ENCODE measurements around the gene RPL11.
"Not testable (repeated sequence)": the region's sequence is repeated elsewhere in the genome, so short reads cannot be mapped to it uniquely, and the experiment has no call there.

DNA sequence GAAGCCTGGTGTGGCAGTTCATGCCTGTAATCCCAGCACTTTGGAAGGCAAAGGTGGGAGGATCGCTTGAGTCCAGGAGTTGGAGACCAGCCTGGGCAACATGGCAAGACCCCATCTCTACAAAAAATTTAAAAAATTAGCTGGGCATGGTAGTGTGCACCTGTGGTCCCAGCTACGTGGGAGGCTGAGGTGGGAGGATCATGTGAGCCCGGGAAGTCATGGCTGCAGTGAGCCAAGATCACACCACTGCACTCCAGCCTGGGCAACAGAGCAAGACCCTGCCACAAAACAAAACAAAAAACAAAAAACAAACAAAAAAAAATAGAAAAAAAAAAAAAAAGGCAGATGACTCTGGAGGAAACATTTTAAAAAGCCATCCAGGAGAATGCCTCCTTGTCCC is 3.9 kb upstream of the RPL11 start:
- not testable (repeated sequence) for TF ChIP-seq RAD21 (IDR thresholded peaks at IDR 0.05 in 1 of 2, conservative IDR thresholded peaks at IDR 0.05 in 1 of 2; ENCODE audit: low read depth in 2 of 2, low read length in 2 of 2); POLR2A (IDR thresholded peaks at IDR 0.05; ENCODE audit: control extremely low read depth in 1 of 2, low read depth in 2 of 2, low read length in 2 of 2); ZNF274 (IDR thresholded peaks at IDR 0.05; ENCODE audit: borderline replicate concordance, extremely low read depth, low read length); SUZ12 (IDR thresholded peaks at IDR 0.05; ENCODE audit: low read length); RNF2 (IDR thresholded peaks at IDR 0.05; ENCODE audit: borderline replicate concordance, low read depth, low read length, missing control alignments, poor library complexity, severe bottlenecking); NRF1 (IDR thresholded peaks at IDR 0.05; ENCODE audit: low read depth, low read length); CHD1 (IDR thresholded peaks at IDR 0.05; ENCODE audit: low read depth, low read length); TEAD4 (IDR thresholded peaks at IDR 0.05; ENCODE audit: low read depth, low read length); CHD2 (IDR thresholded peaks at IDR 0.05; ENCODE audit: low read length); EZH2 (IDR thresholded peaks at IDR 0.05; ENCODE audit: low read depth, low read length, severe bottlenecking); GABPA (IDR thresholded peaks at IDR 0.05; ENCODE audit: borderline replicate concordance, insufficient read depth, low read length)
- TF ChIP-seq, protein P1, sequence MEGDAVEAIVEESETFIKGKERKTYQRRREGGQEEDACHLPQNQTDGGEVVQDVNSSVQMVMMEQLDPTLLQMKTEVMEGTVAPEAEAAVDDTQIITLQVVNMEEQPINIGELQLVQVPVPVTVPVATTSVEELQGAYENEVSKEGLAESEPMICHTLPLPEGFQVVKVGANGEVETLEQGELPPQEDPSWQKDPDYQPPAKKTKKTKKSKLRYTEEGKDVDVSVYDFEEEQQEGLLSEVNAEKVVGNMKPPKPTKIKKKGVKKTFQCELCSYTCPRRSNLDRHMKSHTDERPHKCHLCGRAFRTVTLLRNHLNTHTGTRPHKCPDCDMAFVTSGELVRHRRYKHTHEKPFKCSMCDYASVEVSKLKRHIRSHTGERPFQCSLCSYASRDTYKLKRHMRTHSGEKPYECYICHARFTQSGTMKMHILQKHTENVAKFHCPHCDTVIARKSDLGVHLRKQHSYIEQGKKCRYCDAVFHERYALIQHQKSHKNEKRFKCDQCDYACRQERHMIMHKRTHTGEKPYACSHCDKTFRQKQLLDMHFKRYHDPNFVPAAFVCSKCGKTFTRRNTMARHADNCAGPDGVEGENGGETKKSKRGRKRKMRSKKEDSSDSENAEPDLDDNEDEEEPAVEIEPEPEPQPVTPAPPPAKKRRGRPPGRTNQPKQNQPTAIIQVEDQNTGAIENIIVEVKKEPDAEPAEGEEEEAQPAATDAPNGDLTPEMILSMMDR (IDR thresholded peaks at IDR 0.05; ENCODE audit: control extremely low read depth in 1 of 3, insufficient read depth in 1 of 3, low read depth in 1 of 3, low read length in 3 of 3): not testable (repeated sequence)
- TF ChIP-seq, protein P2, sequence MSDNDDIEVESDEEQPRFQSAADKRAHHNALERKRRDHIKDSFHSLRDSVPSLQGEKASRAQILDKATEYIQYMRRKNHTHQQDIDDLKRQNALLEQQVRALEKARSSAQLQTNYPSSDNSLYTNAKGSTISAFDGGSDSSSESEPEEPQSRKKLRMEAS (IDR thresholded peaks at IDR 0.05): not testable (repeated sequence)

Measured in H1 (cell line).